Pancreas (tissue), 10 donors: ENCODE results near the gene OVCA2. TPM values are rescaled to one million over a fixed set of nuclear protein-coding genes. Genes with fewer than 3 reads are reported as not detected.
A peak's percentile ranks its signal among the peaks of the same experiment; 100 is the strongest.

Experiments
- ATAC-seq, 4 donors: fragments of 200-7000 bp; cut with Tn5 transposase; one replicate each; pipeline versions ENCODE4 v1.8.0 to v1.9.1; 2020; ENCODE audit warnings: mild to moderate bottlenecking in 4 of 4, moderate library complexity in 4 of 4
- DNase-seq, 6 donors: peaks; one replicate each; pipeline ENCODE4 v3.0.0-alpha.2; 2020
- FAIRE-seq: peaks from 2 replicates; lab custom pipeline; 2012; peaks lifted over from hg19 to GRCh38; lab: Jason Lieb, UNC
- H3K27ac ChIP-seq, 4 donors: fragments of 200-600 bp; sonication (generic); 1 replicate in 3 of 4; 2 replicates in 1 of 4; pipeline versions ENCODE4 v1.5.0 to v1.8.0; 2020
- H3K27me3 ChIP-seq, 4 donors: fragments of 200-600 bp; one replicate each; pipeline ENCODE4 v1.8.0; 2021
- H3K36me3 ChIP-seq, 3 donors: fragments of 200-600 bp; sonication (generic) in 1 of 3; one replicate each; pipeline versions ENCODE4 v1.5.0 to v1.8.0; 2020 to 2021
- H3K4me1 ChIP-seq, 3 donors: fragments of 200-600 bp; one replicate each; pipeline ENCODE4 v1.8.0; 2021
- H3K4me3 ChIP-seq, 4 donors: fragments of 200-600 bp; sonication (generic) in 2 of 4; one replicate each; pipeline versions ENCODE4 v1.5.0 to v1.8.0; 2020 to 2021
- H3K9me3 ChIP-seq, 4 donors: fragments of 200-600 bp; one replicate each; pipeline ENCODE4 v1.8.0; 2021
- WGBS, 2 donors: extraction: QIAGEN DNeasy Blood & Tissue Kit; methylation state at CpG; one replicate each; pipeline ENCODE4 v1.1.7; 2013; 5-methylcytosine and 5-hydroxymethylcytosine counted together
- intact Hi-C, 3 donors: fragments of 100-400 bp; cut with DNase I; formaldehyde crosslinking; loops; one replicate each; pipeline versions ENCODE4 v1.11.1 to v1.14.2; 2022
- polyA plus RNA-seq, 2 donors: library from polyadenylated mRNA; stranded (reverse); fragments of 200-250 nt; gene quantifications; one replicate each; pipeline ENCODE4 v1.2.3, GENCODE V29; 2013
- total RNA-seq, 6 donors: library from RNA; stranded (reverse); fragmentation: NEBNext Ultra II Directional in 4 of 6; extraction: Animal tissue kit (Norgen Biotek cat#: 25700) in 4 of 6; gene quantifications; one replicate each; pipeline versions ENCODE4 v1.2.1 to v1.2.4, GENCODE V29; 2021 to 2023
- TF ChIP-seq, protein P1 (sequence below), 4 donors: fragments of 200-600 bp; sonication (generic) in 3 of 4; IDR thresholded peaks; one replicate each; pipeline versions ENCODE4 v1.5.0 to v1.8.0; 2021; ENCODE audit warnings: antibody characterized with exemption in 4 of 4
- donor health status: healthy with polysubstance abuse.
- donor health status: DM: no; HTN: no; CAD: no; lungs with moderate emphysema.
- donor health status: DM: no; HTN: no; CAD: no.
- donor health status: control.
- donor health status: control.
- donor health status: Bipolar disorder and iron deficiency.
- donor health status: DM: yes; HTN: yes; CAD: no.
- donor health status: DM: no; HTN: no; CAD: no.
- donor health status: DM: no; HTN: no; CAD: no.
- donor health status: DM: yes; HTN: yes; CAD: no.

The OVCA2 gene
- total and polyA plus RNA-seq, 8 donors, result 10.4 to 79.3 (median 18.6) TPM

DNA sequence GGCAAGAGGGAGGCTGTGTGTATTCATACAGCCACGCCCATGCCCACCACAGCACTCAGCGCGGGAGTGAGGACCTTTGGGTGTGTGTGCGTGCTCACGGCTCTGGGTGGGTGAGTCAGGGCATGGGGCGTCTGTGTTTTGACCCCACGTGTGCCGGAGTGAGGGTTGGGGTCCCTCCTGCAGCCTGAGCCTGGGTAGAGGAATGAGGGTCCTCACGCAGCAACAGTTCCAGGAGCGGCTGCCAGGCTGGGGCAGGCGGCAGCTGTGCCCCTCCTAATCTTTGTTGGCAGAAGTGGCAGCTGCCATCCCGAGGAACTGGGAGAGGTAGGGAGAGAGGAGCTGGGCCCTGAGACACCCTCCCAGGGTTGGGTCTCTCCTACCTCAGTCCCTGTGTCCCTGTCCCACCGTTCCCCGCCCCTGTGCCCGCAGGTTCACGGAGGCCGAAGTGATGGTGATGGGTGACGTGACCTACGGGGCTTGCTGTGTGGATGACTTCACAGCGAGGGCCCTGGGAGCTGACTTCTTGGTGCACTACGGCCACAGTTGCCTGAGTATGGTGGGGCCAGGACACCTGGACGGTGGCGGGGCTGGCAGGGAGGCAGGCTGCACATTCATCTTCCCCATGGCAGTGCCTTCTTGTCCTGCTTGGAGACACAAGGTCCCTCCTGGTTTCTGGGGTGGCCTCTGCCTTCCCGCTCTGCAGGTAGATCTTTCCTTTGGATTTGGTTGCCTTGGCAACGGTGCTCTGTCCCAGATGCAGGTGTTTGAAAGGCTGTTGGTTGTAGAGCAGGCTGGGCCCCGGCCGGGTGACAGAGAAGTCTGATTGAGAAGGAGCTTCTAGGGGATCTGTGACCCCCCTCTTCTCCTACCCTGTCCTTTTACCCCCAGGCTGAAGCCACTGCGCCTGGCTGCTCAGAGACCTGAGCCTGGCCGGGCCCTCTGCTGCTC is 6.0 kb upstream of the OVCA2 start:
- Histone ChIP-seq H3K36me3 (peaks cover 0 to 29% (median 11%) of the 10 kb centered on the region in 3 donors), H3K27me3 (no peaks in the 10 kb centered on the region), H3K4me3 (no peak overlapping the region), H3K9me3 (no peaks in the 10 kb centered on the region), H3K27ac (no peak overlapping the region), H3K4me1 (peaks cover 3 to 10% (median 5%) of the 10 kb centered on the region in 3 donors)
- ATAC-seq, result no peak
- intact Hi-C loops, result loop anchor here in 1 of 3 donors (10.0 kb wide), 1 partner anchor 121 kb away; no protein-coding TSS in a partner anchor
- no peak for FAIRE-seq
- TF ChIP-seq, protein P1, sequence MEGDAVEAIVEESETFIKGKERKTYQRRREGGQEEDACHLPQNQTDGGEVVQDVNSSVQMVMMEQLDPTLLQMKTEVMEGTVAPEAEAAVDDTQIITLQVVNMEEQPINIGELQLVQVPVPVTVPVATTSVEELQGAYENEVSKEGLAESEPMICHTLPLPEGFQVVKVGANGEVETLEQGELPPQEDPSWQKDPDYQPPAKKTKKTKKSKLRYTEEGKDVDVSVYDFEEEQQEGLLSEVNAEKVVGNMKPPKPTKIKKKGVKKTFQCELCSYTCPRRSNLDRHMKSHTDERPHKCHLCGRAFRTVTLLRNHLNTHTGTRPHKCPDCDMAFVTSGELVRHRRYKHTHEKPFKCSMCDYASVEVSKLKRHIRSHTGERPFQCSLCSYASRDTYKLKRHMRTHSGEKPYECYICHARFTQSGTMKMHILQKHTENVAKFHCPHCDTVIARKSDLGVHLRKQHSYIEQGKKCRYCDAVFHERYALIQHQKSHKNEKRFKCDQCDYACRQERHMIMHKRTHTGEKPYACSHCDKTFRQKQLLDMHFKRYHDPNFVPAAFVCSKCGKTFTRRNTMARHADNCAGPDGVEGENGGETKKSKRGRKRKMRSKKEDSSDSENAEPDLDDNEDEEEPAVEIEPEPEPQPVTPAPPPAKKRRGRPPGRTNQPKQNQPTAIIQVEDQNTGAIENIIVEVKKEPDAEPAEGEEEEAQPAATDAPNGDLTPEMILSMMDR (IDR thresholded peaks at IDR 0.05), result no peak
- 91 to 94% methylated on average over 28 to 29 of the region's 29 CpGs for WGBS, 2 donors
- peak in 1 of 6 donors; percentile 66 for DNase-seq

DNA sequence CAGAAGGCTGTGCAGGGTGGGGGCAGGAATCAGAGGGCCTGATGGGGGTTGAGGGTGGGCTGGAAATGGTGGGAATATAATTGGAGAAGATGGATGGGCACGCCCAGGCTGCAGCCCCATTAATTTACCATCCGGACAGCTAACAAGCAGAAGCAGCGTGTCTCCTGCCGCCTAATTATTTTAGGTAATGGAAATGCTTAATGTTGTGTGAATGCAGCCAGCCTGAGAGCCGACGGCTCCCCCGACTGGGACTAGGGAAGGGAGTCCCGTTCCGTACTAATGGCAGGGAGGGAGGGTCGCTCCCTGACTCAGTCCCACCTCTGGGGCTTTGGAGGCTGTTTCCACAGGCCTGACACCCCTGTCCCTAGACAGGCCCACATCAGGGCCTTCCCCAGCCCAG is 4.7 kb upstream of the OVCA2 start:
- no peak for ATAC-seq
- WGBS, 2 donors, result 93 to 99% methylated on average over 10 of the region's 10 CpGs
- intact Hi-C loops, result loop anchor here in 1 of 3 donors (10.0 kb wide), 1 partner anchor 122 kb away; no protein-coding TSS in a partner anchor

DNA sequence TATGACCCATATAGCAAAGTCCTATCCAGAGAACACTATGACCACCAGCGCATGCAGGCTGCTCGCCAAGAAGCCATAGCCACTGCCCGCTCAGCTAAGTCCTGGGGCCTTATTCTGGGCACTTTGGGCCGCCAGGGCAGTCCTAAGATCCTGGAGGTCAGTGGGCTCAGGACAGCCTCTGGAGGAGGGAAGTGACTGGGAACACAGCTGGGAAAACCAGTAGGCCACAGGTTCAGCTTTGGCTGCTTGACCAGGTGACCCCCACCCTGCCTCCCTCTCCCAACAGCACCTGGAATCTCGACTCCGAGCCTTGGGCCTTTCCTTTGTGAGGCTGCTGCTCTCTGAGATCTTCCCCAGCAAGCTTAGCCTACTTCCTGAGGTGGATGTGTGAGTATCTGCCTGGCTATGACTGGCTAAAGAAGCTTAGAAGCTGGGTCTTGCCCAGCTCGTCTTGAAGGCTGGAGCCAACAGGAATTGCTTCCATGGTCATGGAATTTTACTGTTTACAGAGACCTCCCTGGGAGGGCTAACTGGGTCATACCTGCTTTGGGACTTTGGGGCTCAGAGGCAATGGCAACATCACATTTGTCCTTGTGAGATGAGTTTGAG is 1.5 kb upstream of the OVCA2 start:
- 79 to 81% methylated on average over 7 of the region's 7 CpGs for WGBS, 2 donors
- Histone ChIP-seq H3K27ac (peak overlapping the region in 1 of 4 donors; percentile 80), H3K4me3 (no peak overlapping the region), H3K36me3 (peaks cover 0 to 24% (median 11%) of the 10 kb centered on the region in 3 donors), H3K9me3 (no peaks in the 10 kb centered on the region), H3K4me1 (peaks cover 0 to 9% (median 0%) of the 10 kb centered on the region in 3 donors), H3K27me3 (no peaks in the 10 kb centered on the region)
- intact Hi-C loops, result loop anchor here in 1 of 3 donors (5.0 kb wide), 1 partner anchor 133 kb away; no protein-coding TSS in a partner anchor
- DNase-seq (peak in 1 of 6 donors; percentile 60), ATAC-seq (no peak), FAIRE-seq (no peak)
- TF ChIP-seq, protein P1 (IDR thresholded peaks at IDR 0.05), result no peak

More for the DNA sequence above, 4.7 kb upstream of the OVCA2 start:
- TF ChIP-seq, protein P1 (IDR thresholded peaks at IDR 0.05), result no peak
- Histone ChIP-seq H3K36me3 (peaks cover 0 to 29% (median 11%) of the 10 kb centered on the region in 3 donors), H3K9me3 (no peaks in the 10 kb centered on the region), H3K4me3 (no peak overlapping the region), H3K27ac (no peak overlapping the region), H3K27me3 (no peaks in the 10 kb centered on the region), H3K4me1 (no peaks in the 10 kb centered on the region)
- FAIRE-seq, result no peak
- no peak for DNase-seq

DNA sequence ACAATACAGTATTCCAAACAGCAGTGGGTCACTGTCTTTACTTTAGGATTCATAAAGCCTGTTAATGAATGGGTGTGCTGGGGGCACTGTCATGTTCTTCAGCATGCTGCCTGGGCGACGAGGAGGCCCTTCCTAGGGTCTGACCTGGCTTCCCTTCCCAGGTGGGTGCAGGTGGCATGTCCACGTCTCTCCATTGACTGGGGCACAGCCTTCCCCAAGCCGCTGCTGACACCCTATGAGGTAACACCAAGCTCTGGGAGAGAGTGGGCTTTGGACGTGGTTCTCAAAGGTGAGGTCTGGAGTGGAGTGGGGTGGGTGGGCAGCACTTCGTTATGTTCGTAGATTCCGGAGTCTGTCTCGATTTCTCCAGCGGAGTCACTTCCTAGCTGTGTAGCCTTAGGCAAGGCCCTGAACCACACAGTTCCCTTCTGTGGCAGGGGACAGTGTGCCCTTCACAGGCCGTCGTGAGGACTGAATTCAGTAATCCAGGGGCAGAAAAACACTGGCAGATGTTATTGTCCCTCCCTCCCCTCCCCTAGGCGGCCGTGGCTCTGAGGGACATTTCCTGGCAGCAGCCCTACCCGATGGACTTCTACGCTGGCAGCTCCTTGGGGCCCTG is 771 bp upstream of the OVCA2 start:
- Histone ChIP-seq H3K4me3 (peak overlapping the region; percentile 63 to 81 (median 68)), H3K27me3 (no peaks in the 10 kb centered on the region), H3K27ac (peak overlapping the region; percentile 76 to 89 (median 79)), H3K36me3 (peaks cover 0 to 18% (median 8%) of the 10 kb centered on the region in 3 donors), H3K9me3 (no peaks in the 10 kb centered on the region), H3K4me1 (peaks cover 0 to 9% (median 0%) of the 10 kb centered on the region in 3 donors)
- FAIRE-seq (no peak), DNase-seq (peak in 2 of 6 donors; percentile 61 to 64), ATAC-seq (peak in 1 of 4 donors; percentile 0)
- TF ChIP-seq, protein P1 (IDR thresholded peaks at IDR 0.05), result no peak
- intact Hi-C loops, result loop anchor here in 1 of 3 donors (5.0 kb wide), 1 partner anchor 134 kb away; no protein-coding TSS in a partner anchor
- 52 to 55% methylated on average over 14 to 16 of the region's 16 CpGs for WGBS, 2 donors
